ENCODE data around the gene CADPS.

GRCh38 chr3:62364191-62364590 lies 511.0 kb downstream of the CADPS start:
- TF ChIP-seq POLR2A (IDR thresholded peaks at IDR 0.05; ENCODE audit: low read length) (no peak), GATA1 (IDR thresholded peaks at IDR 0.05; ENCODE audit: low read depth, low read length) (no peak)
